Measurements from ENCODE around the gene ASTL.

ASTL gene

GRCh38 chr2:96145036-96145847, 6.9 kb upstream of the ASTL start, which contains the start of gene DUSP2:
TSS of gene DUSP2 (minus strand) at chr2:96145440. CDS start at chr2:96145354, 86 bp downstream.
- peak; percentile 97 for DNase-seq

- DNase-seq, result peak; percentile 46
These were observed 6.3 kb upstream of the ASTL start for GRCh38 chr2:96144481-96145035.

GRCh38 chr2:96143848-96144480, 5.7 kb upstream of the ASTL start:
- DNase-seq, result peak; percentile 37

GRCh38 chr2:96143231-96143847, 5.0 kb upstream of the ASTL start:
- no peak for DNase-seq

- DNase-seq, result peak; percentile 78
These were observed 4.2 kb upstream of the ASTL start for GRCh38 chr2:96142217-96143113.

GRCh38 chr2:96141624-96141967, 3.3 kb upstream of the ASTL start:
- DNase-seq, result peak; percentile 10

GRCh38 chr2:96140941-96141623, 2.8 kb upstream of the ASTL start:
- DNase-seq, result peak; percentile 17

- DNase-seq, result peak; percentile 0
These were observed 968 bp upstream of the ASTL start for GRCh38 chr2:96139181-96139758.

- DNase-seq, result peak; percentile 1
These were observed 752 bp downstream of the ASTL start for GRCh38 chr2:96137321-96138178.

GRCh38 chr2:96136129-96136720, 2.1 kb downstream of the ASTL start:
- peak; percentile 0 for DNase-seq

- DNase-seq, result no peak
These were observed 2.7 kb downstream of the ASTL start for GRCh38 chr2:96135621-96136020.

- DNase-seq, result peak; percentile 0
These were observed 3.1 kb downstream of the ASTL start for GRCh38 chr2:96135171-96135570.

GRCh38 chr2:96134421-96134820, 3.9 kb downstream of the ASTL start:
- DNase-seq, result no peak

- DNase-seq, result no peak
These were observed 6.2 kb downstream of the ASTL start for GRCh38 chr2:96131813-96132745.

- no peak for DNase-seq
These were observed 7.0 kb downstream of the ASTL start for GRCh38 chr2:96131152-96131812.

- DNase-seq, result no peak
These were observed 7.8 kb downstream of the ASTL start for GRCh38 chr2:96130483-96130882.

- DNase-seq, result no peak
These were observed 8.7 kb downstream of the ASTL start for GRCh38 chr2:96129528-96130120.

GRCh38 chr2:96128456-96128855, 9.8 kb downstream of the ASTL start:
- no peak for DNase-seq
